ENCODE measurements around the gene SEL1L.
"Not testable (repeated sequence)": the region's sequence is repeated elsewhere in the genome, so short reads cannot be mapped to it uniquely, and the experiment has no call there.

SEL1L gene

DNA sequence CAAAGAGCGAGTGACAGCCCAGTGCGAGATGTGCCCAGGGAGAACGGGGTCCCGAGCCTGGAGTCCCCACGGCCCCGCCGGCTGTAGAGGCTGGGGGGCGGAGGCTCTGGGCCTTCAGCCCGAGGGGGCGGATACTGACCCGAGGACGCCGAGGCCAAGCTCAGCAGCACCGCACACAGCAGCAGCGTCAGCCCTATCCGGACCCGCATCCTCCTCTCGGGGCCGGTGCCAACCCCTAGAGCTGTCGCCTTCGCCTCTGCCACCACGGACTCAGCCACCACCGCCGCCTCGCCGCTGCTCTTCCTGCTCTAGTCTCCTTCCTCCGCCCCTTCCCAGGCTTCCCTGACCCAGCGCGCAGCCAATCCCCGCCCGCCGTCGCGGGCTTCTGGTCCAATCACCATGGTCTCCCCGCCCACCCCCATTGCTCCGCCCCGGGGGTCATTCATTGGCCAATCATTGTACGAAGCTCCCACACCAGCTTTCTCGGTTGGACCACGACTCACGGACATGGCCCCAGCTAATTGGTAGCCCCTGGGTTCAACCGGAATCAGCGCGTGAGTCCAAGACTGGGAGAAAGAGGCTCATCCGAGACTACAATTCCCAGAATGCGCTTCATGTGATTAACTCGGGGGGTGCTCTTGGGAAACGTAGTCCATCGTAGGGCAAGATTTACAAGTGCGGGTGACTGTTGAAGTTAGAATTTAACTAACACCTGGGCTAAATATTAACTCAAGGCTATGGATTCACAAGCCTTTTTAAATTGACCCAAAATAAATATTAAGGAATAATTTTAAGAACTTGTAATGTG lies at the start of gene SEL1L:
Gene SEL1L (minus strand): TSS at position 318 of the 808 bp plus-strand sequence. CDS start 109 bp downstream, at position 209.
- DNase-seq, result peak; percentile 100

DNA sequence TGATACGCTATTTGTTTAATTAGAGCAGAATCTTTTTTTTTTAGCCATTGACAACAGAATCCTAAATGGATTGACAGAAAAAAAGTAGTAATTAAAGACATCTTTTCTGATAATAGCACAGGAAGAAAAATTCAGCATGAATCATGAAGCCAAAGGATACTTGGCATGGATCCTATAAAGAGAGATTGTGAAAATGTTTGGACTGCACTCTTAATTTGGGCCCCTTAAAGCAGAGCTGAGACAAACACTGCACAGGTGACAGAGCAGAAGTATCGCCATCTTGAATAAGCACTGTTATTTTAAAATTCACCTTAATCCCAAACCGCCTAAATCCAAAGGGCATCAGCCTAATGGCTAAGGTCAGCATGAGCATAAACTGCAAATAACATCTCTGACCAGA lies 48.8 kb upstream of the SEL1L start:
- DNase-seq, result no peak

DNA sequence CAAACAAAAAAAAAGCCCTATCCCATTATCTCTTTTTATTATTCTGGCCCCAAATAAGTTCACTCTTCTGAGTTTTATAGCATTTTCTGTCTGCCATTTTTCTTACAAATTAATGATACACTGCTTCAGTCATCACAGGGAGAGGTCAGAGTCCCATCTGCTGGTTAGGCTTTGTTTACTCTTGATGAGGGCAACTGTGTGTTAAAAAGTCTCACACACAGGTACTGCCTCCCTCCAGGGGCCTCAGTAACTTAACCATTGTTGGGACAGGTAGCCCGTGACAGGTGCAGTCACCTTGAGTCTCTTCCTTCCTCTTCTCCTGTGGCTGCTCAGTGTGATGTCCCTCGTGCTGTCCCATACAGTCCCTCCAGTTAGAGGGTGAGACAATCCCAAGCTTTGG lies 45.5 kb upstream of the SEL1L start:
- no peak for DNase-seq

DNA sequence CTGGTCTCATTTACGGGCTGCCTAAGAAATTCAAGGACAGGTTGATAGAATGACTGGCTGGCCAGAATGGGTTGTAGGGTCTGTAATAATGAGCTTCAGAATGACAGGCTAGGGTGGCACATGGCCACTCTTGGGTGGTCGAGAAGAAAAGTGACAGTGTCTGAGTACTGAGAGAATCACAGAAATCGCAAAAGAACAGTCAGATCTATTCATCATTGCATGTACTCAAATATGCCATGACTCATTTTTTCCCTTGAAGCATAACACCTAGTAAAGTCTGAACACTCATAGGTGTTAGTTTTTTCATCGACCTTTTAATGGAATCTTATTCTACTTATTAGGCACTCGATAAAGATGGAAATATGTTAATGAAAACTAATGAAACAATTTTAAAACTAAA lies 37.8 kb upstream of the SEL1L start:
- no peak for DNase-seq

DNA sequence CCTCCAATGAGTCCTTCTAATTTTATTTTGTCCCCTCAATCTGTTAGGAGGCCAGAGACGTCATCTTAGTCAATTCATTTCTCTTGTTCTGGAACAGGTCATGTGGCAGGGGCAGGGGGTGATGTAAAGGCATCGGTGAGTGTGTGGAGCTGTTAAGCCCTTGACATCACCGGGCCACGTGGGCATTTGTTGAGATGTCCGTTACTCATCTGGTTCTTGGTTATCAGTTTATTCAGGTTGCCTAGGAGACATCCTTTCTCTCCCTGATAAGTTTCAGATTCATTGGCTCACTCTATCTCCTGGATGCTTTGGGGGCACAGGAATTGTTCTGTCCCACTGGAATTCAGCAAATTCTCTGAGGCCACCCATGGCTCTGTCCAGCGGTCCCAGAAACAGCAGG lies 33.6 kb upstream of the SEL1L start:
- no peak for DNase-seq

DNA sequence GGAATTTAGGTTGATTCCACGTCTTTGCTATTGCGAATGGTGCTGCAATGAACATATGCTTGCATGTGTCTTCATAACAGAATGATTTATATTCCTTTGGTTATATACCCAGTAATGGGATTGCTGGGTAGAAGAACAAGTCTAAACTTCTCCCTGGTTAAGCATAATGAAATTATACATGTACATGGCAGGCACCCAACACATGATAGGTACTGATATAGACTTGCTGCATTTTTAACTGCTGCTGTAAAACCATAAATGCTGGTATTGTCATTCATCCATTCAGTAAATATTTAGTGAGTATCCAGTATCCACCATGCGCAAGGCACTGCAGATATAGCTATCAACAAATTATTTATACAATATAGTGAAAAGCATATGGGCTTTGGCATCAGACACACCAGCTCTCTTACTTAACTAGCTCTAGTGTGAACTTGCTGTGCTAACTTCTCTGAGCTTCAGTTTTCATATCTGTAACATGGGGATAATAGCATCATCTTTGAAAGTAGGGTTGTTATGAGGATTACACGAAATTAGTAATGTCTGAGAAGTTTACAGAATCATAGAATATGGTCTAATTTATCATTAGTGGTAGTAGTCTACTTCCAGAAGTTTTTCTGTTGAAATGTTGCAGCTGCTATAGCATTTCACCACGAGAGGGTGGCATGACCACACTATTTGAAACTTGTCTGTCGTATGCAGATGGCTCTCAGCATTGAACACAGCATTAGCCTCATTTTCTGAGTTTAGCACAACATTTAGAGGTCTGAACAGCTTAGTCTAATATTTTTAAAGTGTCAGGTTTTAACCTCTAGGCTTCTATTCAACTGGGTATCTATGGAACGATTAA lies 32.0 kb upstream of the SEL1L start:
- DNase-seq, result peak; percentile 35

DNA sequence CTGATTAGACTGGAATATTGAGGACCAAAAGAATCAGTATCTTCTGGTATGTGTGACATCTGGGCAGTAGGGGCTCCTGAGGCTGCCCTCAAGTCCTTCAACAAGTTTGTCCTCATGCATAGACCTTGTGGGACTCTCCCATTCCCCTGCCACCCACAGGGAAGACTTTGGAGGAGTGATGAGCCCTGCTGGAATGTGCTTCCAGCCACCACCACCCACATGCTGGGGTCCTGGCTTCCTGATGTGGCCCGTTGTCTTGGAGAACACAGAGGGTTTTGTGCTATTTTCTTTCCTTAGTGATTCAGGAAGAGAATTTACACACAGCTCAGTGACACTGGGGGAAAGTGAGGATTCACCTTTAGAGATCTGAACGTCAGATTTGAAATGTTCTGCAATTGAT lies 29.2 kb upstream of the SEL1L start:
- no peak for DNase-seq

DNA sequence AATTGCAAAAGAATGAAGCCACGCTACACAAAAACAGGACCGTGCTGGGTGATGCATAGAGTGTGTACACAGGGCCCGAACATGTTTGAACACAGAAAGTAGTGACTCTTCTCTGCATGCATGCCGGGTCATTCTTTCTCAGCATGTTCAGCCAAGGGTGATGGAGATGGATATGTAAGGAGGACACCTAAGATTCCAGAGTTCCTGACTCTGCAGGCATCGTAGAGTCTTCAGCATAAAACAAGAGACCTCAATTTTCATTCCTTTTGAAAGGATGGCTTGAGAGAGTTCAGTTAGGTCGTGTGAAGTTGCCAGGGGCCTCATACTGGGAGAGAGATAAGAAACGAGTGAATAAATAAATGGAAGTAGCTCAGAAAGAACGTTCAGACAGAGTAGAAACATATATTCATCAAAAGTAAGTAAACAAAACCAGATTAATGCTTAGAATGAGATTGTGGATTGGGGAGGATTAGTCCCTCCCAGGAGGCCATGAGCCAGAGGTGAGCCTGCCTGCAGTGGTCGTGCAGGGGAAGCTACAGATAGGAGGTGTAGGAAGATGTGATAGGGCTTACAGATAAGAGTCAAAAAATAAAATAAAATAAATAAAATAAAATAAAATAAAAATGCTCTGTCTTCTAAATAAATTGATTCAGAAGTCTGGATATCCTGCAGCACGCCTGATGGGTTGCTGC lies 27.6 kb upstream of the SEL1L start:
- no peak for DNase-seq

DNA sequence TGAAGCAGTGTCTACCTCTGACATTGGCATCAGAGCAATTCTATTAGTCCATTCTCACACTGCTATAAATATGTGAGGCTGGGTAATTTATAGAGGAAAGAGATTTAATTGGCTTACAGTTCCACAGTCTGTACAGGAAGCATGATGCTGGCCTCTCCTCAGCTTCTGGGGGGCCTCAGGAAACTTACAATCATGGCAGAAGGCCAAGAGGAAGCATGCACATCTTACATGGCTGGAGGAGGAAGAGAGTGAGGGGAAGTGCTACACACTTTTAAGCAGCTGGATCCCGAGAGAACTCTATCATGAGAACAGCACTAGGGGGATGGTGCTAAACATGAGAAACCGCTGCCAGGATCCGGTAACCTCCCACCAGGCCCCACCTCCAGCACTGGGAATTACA lies 25.7 kb upstream of the SEL1L start:
- DNase-seq, result no peak

DNA sequence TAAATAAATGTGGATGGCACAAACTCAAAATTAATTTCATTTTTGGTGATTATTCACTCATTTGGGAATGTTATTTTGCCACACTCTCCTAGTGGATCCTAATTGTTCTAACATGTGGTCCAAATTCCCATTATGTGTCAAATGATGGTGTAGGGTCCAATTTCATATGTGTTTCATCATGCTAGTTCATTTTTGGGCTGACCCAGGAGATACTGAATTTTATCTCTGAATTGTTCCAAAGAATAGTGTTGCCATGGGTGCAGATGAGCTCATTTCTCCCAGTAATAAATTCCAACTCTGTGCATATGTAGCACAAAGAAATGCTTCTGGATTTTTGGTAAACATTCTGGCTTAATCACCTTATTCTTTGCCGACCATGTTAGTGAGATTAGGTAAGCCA lies 23.5 kb upstream of the SEL1L start:
- no peak for DNase-seq

DNA sequence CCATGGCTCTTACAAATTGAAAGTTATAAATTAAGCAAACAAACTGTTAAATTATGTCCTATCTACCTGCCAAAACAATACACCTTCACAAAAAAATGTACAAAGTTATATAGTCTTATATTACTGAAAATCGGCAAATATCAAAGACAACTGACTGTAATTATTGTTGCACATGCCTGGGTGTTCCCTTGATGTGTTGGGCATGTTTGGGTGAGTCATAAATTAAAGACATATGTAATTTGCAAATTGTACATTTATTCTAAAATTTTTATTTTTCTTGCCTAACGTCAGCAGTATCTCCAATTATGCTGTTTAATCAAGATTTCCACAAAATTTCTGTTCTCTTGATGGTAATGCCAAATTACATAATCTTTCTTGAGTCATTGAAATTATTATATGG lies 22.0 kb upstream of the SEL1L start:
- no peak for DNase-seq

DNA sequence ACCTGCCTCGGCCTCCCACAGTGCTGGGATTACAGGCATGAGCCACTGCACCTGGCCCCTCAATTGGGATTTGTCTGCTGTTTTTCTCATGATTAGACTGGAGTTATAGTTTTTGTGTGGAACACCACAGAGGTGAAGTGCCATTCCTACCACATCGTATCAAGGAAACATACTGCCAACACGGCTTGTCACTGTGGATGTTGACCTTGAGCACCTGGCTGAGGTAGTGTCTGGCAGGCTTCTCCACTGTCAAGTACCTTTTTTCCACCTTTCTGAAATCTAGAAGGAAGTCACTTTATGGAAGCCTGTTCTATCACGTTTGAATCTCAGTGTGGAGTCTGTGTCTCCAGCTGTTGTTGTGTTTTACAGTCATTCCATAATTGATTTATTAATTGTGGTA lies 21.4 kb upstream of the SEL1L start:
- DNase-seq, result no peak

DNA sequence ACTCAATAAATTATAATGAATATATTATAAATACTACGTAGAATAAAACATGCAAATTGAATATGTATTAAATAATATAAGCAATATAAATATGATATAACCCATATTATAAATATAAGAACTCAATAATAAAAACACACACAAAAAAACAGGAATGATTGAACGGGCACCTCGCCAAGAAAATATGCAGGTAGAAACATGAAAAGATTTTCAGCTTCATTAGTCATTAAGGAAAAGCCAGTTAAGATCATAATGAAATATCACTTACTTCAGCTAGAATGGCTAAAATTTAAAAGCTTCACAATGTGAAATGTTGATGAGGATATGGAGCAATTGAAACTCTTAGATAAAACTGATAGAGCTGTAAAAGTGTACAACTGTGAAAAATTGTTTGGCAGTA lies 17.8 kb upstream of the SEL1L start:
- no peak for DNase-seq

DNA sequence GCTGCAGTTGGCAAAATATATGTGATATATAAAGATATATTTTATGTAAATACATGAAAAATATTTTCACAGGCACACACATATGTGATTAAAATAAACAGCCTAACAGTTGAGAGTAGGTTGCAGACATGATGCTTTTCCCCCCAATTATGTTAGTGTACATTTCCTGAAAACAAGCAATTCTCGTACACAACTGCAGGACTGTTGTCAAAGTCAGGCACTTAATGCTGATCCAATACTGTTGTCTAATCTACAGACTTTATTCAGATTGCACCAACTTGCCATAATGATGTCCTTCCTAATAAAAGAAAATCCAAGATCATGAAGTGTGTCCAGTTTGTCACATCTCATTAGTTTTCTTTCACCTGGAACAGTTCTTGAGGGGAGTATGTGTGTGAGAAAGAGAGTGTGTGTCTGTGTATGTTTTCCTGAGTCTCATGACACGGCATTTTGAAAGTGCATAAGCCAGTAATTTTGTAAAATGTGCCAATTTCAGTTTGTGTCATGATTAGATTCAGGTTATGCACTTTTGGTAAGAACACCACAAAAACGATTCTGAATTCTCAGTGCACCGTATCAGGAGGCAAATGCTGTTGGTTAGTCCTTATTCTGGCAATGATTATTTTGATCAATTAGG lies 16.5 kb upstream of the SEL1L start:
- DNase-seq, result no peak

DNA sequence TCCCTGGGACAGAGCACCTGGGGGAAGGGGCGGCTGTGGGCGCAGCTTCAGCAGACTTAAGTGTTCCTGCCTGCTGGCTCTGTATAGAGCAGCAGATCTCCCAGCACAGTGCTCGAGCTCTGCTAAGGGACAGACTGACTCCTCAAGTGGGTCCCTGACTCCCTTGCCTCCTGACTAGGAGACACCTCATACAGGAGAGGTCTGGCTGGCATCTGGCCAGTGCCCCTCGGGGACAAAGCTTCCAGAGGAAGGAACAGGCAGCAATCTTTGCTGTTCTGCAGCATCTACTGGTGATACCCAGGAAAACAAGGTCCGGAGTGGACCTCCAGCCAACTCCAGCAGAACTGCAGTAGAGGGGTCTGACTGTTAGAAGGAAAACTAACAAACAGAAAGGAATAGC lies 7.6 kb upstream of the SEL1L start:
- not testable (repeated sequence) for DNase-seq

DNA sequence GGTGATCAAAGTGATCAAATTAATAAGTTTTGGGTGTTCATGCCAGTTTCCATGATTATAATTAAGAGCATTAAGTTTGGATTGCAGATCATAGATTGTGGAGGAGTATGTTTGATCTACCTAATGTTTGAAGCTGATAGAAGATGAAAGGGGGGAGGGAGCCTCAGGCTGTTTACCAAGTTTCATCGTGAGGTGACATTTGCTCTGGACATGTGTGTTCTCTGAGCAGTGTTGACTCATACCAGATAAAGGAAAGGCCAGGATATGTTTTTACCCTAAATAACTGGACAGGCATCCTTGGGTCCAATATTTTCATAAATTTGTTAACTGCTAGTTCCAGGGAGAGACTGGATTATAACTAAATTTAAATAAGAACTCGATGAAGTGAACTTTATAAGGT lies 3.5 kb upstream of the SEL1L start:
- no peak for DNase-seq

DNA sequence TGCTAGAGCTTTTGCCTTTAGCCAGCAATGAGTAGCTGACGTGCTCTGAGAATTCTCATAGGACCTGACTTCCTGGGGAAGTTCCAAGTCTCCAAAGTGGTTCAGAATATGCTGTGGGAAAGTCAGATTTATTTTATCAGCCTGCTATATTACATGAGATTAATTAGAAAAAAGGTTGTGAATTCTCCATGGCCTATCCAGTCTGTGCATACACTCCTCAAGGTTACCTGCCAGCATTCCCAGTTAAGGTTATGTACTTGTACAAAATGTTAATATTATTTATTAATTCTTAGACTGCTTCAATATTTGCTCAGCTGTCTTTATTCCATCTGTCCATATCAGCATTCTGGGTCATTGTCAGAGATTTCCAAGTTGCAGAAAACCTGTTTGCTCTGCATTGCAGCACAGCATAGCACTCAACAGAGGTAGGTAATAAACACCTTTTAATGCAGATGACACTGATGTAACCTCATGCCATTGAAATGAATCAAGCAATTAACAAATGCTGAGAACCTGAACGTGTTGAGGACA lies 2.7 kb upstream of the SEL1L start:
- no peak for DNase-seq

DNA sequence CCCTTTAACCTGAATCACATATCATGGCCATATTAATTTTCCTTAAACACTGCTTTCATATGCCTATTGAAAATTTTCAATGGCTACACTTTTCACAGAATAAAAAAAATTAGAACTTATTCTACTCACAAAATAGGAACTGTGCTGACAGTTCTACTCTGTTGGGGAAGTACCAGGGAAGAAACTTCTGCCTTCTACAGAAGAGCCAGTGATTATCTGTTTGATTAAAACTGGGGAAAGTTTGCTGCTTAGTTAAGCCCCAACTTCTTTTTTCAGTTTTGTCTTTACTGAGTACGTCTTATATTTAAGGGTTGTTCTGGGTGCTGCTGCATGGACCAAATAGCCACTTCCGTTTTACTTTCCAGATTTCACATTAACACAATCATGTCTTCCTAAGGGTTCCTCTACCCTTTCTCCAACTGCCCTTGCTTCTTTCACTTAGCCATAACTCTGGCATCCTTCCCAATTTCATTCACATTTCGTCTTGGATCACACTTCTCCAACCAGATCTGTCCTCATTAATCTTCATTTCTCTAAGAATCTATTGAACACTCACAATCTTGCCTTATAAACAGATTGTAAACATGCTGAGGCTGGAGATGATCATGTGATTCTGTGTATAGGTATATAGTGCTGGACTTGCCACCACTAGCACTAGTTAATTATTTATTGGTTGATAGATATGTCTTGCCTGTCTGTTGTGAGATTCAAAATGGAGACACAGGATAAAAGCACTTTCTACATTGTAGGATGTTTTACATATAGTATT lies 1.9 kb upstream of the SEL1L start:
- DNase-seq, result no peak

DNA sequence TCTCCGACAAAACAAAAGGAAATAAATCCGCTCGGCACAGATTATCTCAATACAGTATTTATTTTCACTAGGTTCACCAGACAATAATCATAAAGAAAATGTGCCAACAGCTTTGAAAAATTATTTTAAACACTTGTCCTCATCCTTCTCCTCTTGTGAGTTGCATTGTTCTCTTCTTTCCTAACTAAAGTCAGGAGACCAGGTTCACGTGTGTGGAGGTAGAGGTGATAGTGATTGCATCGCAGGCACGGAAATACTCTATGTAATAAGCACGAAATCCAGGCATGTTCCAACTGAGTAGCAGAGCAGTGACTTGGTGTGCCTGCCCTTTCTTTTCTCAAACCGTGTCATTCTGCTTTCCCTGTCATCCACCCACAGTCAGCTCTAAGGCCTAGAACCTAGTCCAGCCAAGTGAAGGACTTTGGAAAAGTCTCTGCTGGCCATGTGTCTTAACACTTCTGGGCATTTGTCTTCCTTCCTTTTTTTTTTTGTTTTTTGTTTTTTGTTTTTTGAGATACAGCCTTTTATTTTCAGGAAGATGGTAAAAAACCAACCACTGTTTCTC lies 939 bp upstream of the SEL1L start:
- DNase-seq, result no peak

DNA sequence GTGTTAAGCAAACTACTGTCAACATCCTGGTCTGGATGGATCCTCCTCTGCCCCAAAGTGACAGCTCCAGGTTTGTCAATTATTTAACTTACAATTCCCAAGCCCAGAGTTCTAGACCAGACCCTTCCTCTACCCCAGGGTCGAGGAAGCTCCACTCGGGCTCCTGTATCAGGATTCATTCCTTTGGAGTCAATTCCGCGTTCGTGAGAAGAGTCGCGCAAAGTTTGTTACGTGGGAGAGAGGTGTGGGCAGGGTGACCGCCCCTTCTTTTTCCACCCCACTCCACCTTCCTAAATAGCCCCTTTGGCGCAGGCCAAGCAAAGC lies 479 bp downstream of the SEL1L start:
- no peak for DNase-seq

DNA sequence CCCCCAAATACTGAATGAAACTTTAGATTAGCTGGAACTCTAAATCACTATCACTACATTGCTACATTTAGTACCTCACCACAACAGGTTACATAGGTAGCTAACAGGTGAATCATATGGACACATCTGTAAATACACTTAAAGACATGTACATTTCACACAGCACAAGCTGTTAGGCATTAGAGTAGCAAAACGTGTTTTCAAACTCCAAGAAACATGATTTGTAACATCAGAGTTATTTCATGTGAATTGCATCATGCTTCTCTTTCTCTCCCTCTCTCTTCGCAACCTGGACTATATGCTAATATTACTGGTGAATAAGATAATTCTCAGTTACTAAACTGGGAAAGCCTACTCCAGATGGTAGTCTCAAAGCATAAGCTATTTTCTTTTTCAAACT lies 4.3 kb downstream of the SEL1L start:
- DNase-seq, result no peak

DNA sequence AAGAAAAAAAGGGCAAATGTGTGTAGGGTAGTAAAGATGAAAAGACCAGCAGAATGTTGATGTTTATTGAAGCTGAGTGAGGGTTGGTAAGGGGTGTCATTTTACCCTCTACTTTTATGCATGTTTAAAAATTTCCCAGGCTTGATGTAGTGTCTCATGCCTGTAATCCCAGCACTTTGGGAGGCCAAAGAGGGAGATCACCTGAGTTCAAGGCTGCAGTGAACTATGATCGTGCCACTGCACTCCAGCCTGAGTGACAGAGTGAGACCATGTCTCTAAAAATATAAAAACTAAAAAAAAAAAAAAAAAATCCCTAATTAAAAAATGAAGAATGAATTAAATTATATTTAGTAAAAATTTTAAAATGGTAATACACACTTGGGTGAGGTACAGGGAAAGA lies 8.5 kb downstream of the SEL1L start:
- no peak for DNase-seq
